MM.1S (cell line): ENCODE measurements around the gene ARHGDIB.

Source experiments
- DNase-seq: peaks from one replicate; pipeline ENCODE4 v3.0.0-alpha.2; 2015
- H2AFZ ChIP-seq: fragments of 300-600 bp; sonication (generic); 2 replicates; pipeline ENCODE4 v1.6.0; 2016; ENCODE audit warnings: antibody characterized with exemption, low read length
- H3F3A ChIP-seq: fragments of 300-600 bp; sonication (generic); 2 replicates; pipeline ENCODE4 v1.6.1; 2016; ENCODE audit warnings: mild to moderate bottlenecking, antibody characterized with exemption, low read length, moderate library complexity, mixed read lengths; ENCODE audit not compliant: insufficient read depth
- H3K27ac ChIP-seq: fragments of 300-600 bp; sonication (generic); 2 replicates; pipeline ENCODE4 v1.5.1; 2016; ENCODE audit warnings: mild to moderate bottlenecking, low read length
- H3K27me3 ChIP-seq: fragments of 300-600 bp; sonication (generic); replicated peaks from 2 replicates; pipeline ENCODE4 v1.6.0; 2016; ENCODE audit warnings: low read length; ENCODE audit not compliant: insufficient read depth
- H3K36me3 ChIP-seq: fragments of 300-600 bp; sonication (generic); replicated peaks from 2 replicates; pipeline ENCODE4 v1.6.1; 2016; ENCODE audit warnings: mild to moderate bottlenecking, low read length, mixed read lengths; ENCODE audit not compliant: insufficient read depth
- H3K4me1 ChIP-seq: fragments of 300-600 bp; sonication (generic); 2 replicates; pipeline ENCODE4 v1.6.1; 2016; ENCODE audit warnings: low read length, mixed read lengths
- H3K4me2 ChIP-seq: fragments of 300-600 bp; sonication (generic); 2 replicates; pipeline ENCODE4 v1.6.0; 2016; ENCODE audit warnings: low read depth, low read length
- H3K4me3 ChIP-seq: fragments of 300-600 bp; sonication (generic); 2 replicates; pipeline ENCODE4 v1.5.1; 2016; ENCODE audit warnings: low read length, mixed read lengths
- H3K79me2 ChIP-seq: fragments of 300-600 bp; sonication (generic); 2 replicates; pipeline ENCODE4 v1.6.1; 2016; ENCODE audit warnings: mixed run types, low read length, mixed read lengths
- H3K9ac ChIP-seq: fragments of 300-600 bp; sonication (generic); 2 replicates; pipeline ENCODE4 v1.6.1; 2016; ENCODE audit warnings: low read length, mixed read lengths
- H3K9me2 ChIP-seq: fragments of 300-600 bp; sonication (generic); replicated peaks from 2 replicates; pipeline ENCODE4 v1.6.1; 2016; ENCODE audit warnings: mild to moderate bottlenecking, low read length, mixed read lengths; ENCODE audit not compliant: insufficient read depth
- H3K9me3 ChIP-seq: fragments of 300-600 bp; sonication (generic); replicated peaks from 2 replicates; pipeline ENCODE4 v1.6.1; 2016; ENCODE audit warnings: mild to moderate bottlenecking, low read length, mixed read lengths; ENCODE audit not compliant: insufficient read depth
- H4K20me1 ChIP-seq: fragments of 300-600 bp; sonication (generic); 2 replicates; pipeline ENCODE4 v1.6.1; 2016; ENCODE audit warnings: mild to moderate bottlenecking, low read length, moderate library complexity, mixed read lengths; ENCODE audit not compliant: insufficient read depth
- EZH2 ChIP-seq: fragments of 300-600 bp; sonication (generic); optimal IDR thresholded peaks from 2 replicates; pipeline ENCODE3; 2017; ENCODE audit warnings: low read depth, mild to moderate bottlenecking, antibody characterized with exemption, low read length, mixed read lengths
- EZH2phosphoT487 ChIP-seq: fragments of 300-600 bp; sonication (generic); IDR thresholded peaks from 2 replicates; pipeline ENCODE4 v1.6.1; 2018; ENCODE audit warnings: antibody characterized with exemption, low read length
- TF ChIP-seq, protein P1 (sequence below): fragments of 300-600 bp; sonication (generic); IDR thresholded peaks from 2 replicates; pipeline ENCODE4 v1.5.1; 2016; ENCODE audit warnings: antibody characterized with exemption, low read length, mixed read lengths

Gene ARHGDIB

GRCh38 chr12:14972816-14973215, 11.4 kb upstream of the ARHGDIB start, which contains the start of gene PDE6H:
PDE6H (plus strand) TSS chr12:14973042; CDS start chr12:14978013, 4,971 bp downstream.
- H3K27ac ChIP-seq, result no peak within 1 kb of the TSS
- no peak within 1 kb of the TSS for H3K4me3 ChIP-seq
- H3K4me1 ChIP-seq, result 0 out of 2 replicates have a peak, but pooled peaks cover 5% of the 10 kb centered on the region
- H2AFZ ChIP-seq, result no peak within 1 kb of the TSS
- no peaks in the 10 kb centered on the region for H3K9me3 ChIP-seq
- no peak for DNase-seq
- H3K9ac ChIP-seq, result no peak within 1 kb of the TSS
- H3K9me2 ChIP-seq, result no peaks in the 10 kb centered on the region
- TF ChIP-seq EZH2, result no peak
- TF ChIP-seq EZH2phosphoT487, result no peak
- no peaks in the 10 kb centered on the region for H4K20me1 ChIP-seq
- H3K4me2 ChIP-seq, result no peak within 1 kb of the TSS
- no peaks in the 10 kb centered on the region for H3F3A ChIP-seq
- H3K27me3 ChIP-seq, result no peaks in the 10 kb centered on the region
- no peaks in the 10 kb centered on the region for H3K36me3 ChIP-seq
- no peaks in the 10 kb centered on the region for H3K79me2 ChIP-seq

- Histone ChIP-seq H3K9ac (no peak overlapping the region), H3K4me2 (no peak overlapping the region), H3K36me3 (no peaks in the 10 kb centered on the region), H3K9me2 (no peaks in the 10 kb centered on the region), H3K27ac (no peak overlapping the region), H3F3A (no peaks in the 10 kb centered on the region), H3K4me3 (no peak overlapping the region), H3K79me2 (no peaks in the 10 kb centered on the region), H3K9me3 (no peaks in the 10 kb centered on the region), H4K20me1 (no peaks in the 10 kb centered on the region), H2AFZ (no peak overlapping the region), H3K4me1 (0 out of 2 replicates have a peak, but pooled peaks cover 5% of the 10 kb centered on the region), H3K27me3 (no peaks in the 10 kb centered on the region)
- DNase-seq, result no peak
- TF ChIP-seq, protein P1, sequence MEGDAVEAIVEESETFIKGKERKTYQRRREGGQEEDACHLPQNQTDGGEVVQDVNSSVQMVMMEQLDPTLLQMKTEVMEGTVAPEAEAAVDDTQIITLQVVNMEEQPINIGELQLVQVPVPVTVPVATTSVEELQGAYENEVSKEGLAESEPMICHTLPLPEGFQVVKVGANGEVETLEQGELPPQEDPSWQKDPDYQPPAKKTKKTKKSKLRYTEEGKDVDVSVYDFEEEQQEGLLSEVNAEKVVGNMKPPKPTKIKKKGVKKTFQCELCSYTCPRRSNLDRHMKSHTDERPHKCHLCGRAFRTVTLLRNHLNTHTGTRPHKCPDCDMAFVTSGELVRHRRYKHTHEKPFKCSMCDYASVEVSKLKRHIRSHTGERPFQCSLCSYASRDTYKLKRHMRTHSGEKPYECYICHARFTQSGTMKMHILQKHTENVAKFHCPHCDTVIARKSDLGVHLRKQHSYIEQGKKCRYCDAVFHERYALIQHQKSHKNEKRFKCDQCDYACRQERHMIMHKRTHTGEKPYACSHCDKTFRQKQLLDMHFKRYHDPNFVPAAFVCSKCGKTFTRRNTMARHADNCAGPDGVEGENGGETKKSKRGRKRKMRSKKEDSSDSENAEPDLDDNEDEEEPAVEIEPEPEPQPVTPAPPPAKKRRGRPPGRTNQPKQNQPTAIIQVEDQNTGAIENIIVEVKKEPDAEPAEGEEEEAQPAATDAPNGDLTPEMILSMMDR, result no peak
- TF ChIP-seq EZH2phosphoT487 (no peak), EZH2 (no peak)
Observed at GRCh38 chr12:14970473-14970872, 9.1 kb upstream of the ARHGDIB start.

DNA sequence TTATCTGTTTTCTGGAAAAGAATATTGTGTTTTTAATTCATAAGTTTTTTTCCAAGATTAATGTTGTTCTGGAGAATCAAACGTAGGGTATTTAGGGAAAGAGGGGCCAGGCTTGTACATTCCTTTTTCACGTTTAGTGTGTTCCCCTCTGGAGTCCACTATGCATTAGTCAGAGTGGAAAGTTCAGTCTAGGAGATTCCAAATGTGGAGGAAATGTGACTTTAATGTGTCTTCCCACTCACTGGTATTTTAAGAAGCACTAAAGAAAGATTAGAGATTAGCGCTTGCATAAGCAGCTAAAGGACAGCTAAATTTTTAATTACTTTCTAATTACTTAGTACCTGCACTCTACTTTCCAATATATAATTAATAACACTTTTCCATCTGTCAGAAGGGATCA, 7.1 kb upstream of the ARHGDIB start:
- peaks cover 5% of the 10 kb centered on the region; the same call in 1 of the 2 replicates for H3K79me2 ChIP-seq
- TF ChIP-seq EZH2phosphoT487, result no peak
- TF ChIP-seq EZH2, result no peak
- H3K9ac ChIP-seq, result no peak overlapping the region

DNA sequence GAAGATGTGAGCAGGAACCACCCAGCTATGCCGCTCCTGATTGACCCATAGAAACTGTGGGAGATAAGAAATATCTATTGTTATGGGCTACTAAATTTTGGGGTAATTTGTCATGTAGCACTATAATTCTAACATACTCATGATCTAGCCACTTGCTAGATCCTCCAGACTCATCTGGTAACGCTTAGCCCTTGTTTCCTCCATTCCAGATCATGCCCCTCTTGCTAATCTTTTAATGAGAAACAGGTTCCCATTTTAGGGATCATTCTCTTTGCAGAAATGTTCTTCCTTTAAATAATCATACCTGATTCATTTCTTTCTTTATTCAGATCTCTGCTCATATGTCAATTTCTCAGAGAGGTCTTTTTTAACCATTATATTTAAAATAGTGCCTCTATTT, 3.8 kb upstream of the ARHGDIB start:
- Histone ChIP-seq H3K9me2 (no peaks in the 10 kb centered on the region), H3K36me3 (no peaks in the 10 kb centered on the region), H3K9ac (no peak overlapping the region), H3K27ac (no peak overlapping the region), H4K20me1 (no peaks in the 10 kb centered on the region), H2AFZ (no peak overlapping the region), H3K4me3 (no peak overlapping the region), H3K27me3 (no peaks in the 10 kb centered on the region), H3K4me1 (peaks cover 8% of the 10 kb centered on the region), H3K79me2 (peaks cover 36% of the 10 kb centered on the region), H3K9me3 (no peaks in the 10 kb centered on the region), H3K4me2 (no peak overlapping the region), H3F3A (peaks cover 26% of the 10 kb centered on the region)
- DNase-seq, result no peak
- TF ChIP-seq, protein P1, result no peak

More for the DNA sequence above, 7.1 kb upstream of the ARHGDIB start:
- H3F3A ChIP-seq, result no peaks in the 10 kb centered on the region
- no peaks in the 10 kb centered on the region for H3K36me3 ChIP-seq
- H3K4me2 ChIP-seq, result no peak overlapping the region
- H3K9me2 ChIP-seq, result no peaks in the 10 kb centered on the region
- no peak overlapping the region for H3K27ac ChIP-seq
- H3K4me3 ChIP-seq, result no peak overlapping the region
- H3K9me3 ChIP-seq, result no peaks in the 10 kb centered on the region
- no peak overlapping the region for H2AFZ ChIP-seq
- peaks cover 3% of the 10 kb centered on the region for H3K4me1 ChIP-seq
- DNase-seq, result no peak
- H4K20me1 ChIP-seq, result no peaks in the 10 kb centered on the region
- H3K27me3 ChIP-seq, result no peaks in the 10 kb centered on the region
